Lower lobe of right lung (tissue), 2 donors: ENCODE results near the gene SNX4. TPM values are rescaled to one million over a fixed set of nuclear protein-coding genes. Genes with fewer than 3 reads are reported as not detected.

Experiments used
- ATAC-seq, 2 donors: fragments of 200-7000 bp; cut with Tn5 transposase; one replicate each; pipeline ENCODE4 v1.9.1; 2020 to 2022; ENCODE audit warnings: mild to moderate bottlenecking in 2 of 2, moderate library complexity in 2 of 2
- DNase-seq: peaks from one replicate; pipeline ENCODE4 v3.0.0-alpha.2; 2020
- H3K27ac ChIP-seq: fragments of 200-600 bp; one replicate; pipeline ENCODE4 v1.8.0; 2022
- H3K27me3 ChIP-seq: fragments of 200-600 bp; one replicate; pipeline ENCODE4 v1.8.0; 2022; ENCODE audit warnings: low read depth
- H3K36me3 ChIP-seq: fragments of 200-600 bp; one replicate; pipeline ENCODE4 v1.8.0; 2022; ENCODE audit warnings: mild to moderate bottlenecking
- H3K4me1 ChIP-seq: fragments of 200-600 bp; one replicate; pipeline ENCODE4 v1.8.0; 2022
- H3K4me3 ChIP-seq: fragments of 200-600 bp; one replicate; pipeline ENCODE4 v1.8.0; 2022; ENCODE audit warnings: mild to moderate bottlenecking
- H3K9me3 ChIP-seq: fragments of 200-600 bp; one replicate; pipeline ENCODE4 v1.8.0; 2022
- CTCF ChIP-seq: fragments of 200-600 bp; IDR thresholded peaks from one replicate; pipeline ENCODE4 v1.8.0; 2022; ENCODE audit warnings: antibody characterized with exemption, mild to moderate bottlenecking
- intact Hi-C: fragments of 100-400 bp; cut with DNase I; formaldehyde crosslinking; loops from one replicate; pipeline ENCODE4 v1.11.0; 2022
- total RNA-seq: library from RNA; stranded (reverse); fragmentation: NEBNext Ultra II Directional; extraction: Animal tissue kit (Norgen Biotek cat#: 25700); gene quantifications from one replicate; pipeline ENCODE4 v1.2.1, GENCODE V29; 2021
- donor health status: DM: no; HTN: yes; CAD: no; lungs with severe emphysema.

Gene SNX4
- total RNA-seq, 1 donor from 2014 or later, result 36.8 TPM

- DNase-seq, result no peak
- TF ChIP-seq CTCF, result no peak
- no peaks in the 10 kb centered on the region for H3K27me3 ChIP-seq
- no peak overlapping the region for H3K27ac ChIP-seq
- H3K36me3 ChIP-seq, result no peaks in the 10 kb centered on the region
- H3K4me1 ChIP-seq, result no peaks in the 10 kb centered on the region
- H3K9me3 ChIP-seq, result no peaks in the 10 kb centered on the region
- no peak overlapping the region for H3K4me3 ChIP-seq
- intact Hi-C loops, result no loop called here
- ATAC-seq, result no peak
These were observed 86.9 kb downstream of the SNX4 start for GRCh38 chr3:125433091-125433534.

GRCh38 chr3:125431912-125432790, 87.9 kb downstream of the SNX4 start:
- H3K27me3 ChIP-seq, result no peaks in the 10 kb centered on the region
- intact Hi-C loops, result no loop called here
- no peaks in the 10 kb centered on the region for H3K36me3 ChIP-seq
- no peaks in the 10 kb centered on the region for H3K4me1 ChIP-seq
- no peak for DNase-seq
- H3K9me3 ChIP-seq, result no peaks in the 10 kb centered on the region
- no peak overlapping the region for H3K4me3 ChIP-seq
- ATAC-seq, result no peak
- no peak overlapping the region for H3K27ac ChIP-seq
- TF ChIP-seq CTCF, result no peak

DNA sequence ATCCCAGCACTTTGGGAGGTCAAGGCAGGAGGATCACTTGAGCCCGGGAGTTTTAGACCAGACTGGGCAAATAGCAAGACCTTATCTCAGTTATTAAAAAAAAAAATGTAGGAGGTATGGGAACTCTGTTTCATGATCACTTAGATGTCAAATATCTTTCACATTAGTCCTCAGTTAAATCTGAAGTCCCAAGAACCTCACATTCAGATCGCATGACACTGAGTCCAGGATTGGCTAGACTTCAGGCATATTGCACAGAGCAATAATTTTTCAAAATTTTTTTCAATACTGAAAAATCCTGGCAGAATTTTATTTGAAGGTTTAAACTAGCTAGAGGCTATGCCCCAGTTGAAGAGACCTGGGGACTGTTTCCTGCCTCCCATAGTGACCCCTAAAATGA, 88.6 kb downstream of the SNX4 start:
- Histone ChIP-seq H3K36me3 (no peaks in the 10 kb centered on the region), H3K9me3 (no peaks in the 10 kb centered on the region), H3K4me1 (no peaks in the 10 kb centered on the region), H3K27me3 (no peaks in the 10 kb centered on the region), H3K27ac (no peak overlapping the region), H3K4me3 (no peak overlapping the region)
- ATAC-seq (no peak), DNase-seq (no peak)
- intact Hi-C loops, result no loop called here
- no peak for TF ChIP-seq CTCF

DNA sequence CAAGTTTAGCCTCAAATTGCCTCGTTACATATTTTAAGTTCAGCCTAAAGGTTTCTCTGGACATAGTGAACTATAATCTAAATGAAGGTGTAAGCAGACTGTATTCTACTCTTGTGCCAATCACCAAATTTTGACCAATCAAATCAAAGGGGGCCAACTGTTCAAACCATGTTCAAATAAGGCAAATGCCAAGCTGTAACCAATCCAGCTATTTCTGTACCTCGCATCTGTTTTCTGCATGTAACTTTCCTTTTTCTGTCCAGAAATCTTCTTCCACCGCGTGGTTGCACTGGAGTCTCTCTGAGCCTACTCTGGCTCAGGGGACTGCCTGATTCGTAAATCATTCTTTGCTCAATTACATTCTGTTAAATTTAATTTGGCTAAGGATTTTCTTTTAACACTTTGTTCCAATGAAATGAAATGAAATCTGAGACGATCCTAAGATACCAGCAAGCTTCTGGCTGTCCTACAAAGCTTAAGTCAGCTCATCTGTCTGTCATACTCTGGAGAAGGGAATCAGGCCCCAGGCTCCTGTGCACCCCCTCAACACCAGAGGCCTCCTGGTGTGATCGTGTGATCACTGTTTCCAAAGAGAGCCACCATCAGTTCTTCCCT, 91.7 kb downstream of the SNX4 start:
- no peaks in the 10 kb centered on the region for H3K36me3 ChIP-seq
- TF ChIP-seq CTCF, result no peak
- intact Hi-C loops, result no loop called here
- ATAC-seq (no peak), DNase-seq (no peak)
- no peaks in the 10 kb centered on the region for H3K9me3 ChIP-seq
- H3K27me3 ChIP-seq, result no peaks in the 10 kb centered on the region
- no peak overlapping the region for H3K4me3 ChIP-seq
- no peak overlapping the region for H3K27ac ChIP-seq
- no peaks in the 10 kb centered on the region for H3K4me1 ChIP-seq

GRCh38 chr3:125418306-125418705, 101.7 kb downstream of the SNX4 start:
- intact Hi-C loops, result no loop called here
- ATAC-seq, result no peak
- Histone ChIP-seq H3K36me3 (no peaks in the 10 kb centered on the region), H3K27ac (no peak overlapping the region), H3K27me3 (no peaks in the 10 kb centered on the region), H3K9me3 (no peaks in the 10 kb centered on the region), H3K4me3 (no peak overlapping the region), H3K4me1 (no peaks in the 10 kb centered on the region)
- no peak for TF ChIP-seq CTCF
- no peak for DNase-seq
